Left ventricle myocardium inferior (tissue), 1 donor: Measurements from ENCODE around the gene TRIM3. TPM values are rescaled to one million over a fixed set of nuclear protein-coding genes. Genes with fewer than 3 reads are reported as not detected.

Source experiments
- DNase-seq: peaks from one replicate; pipeline ENCODE4 v3.0.0-alpha.2; 2020
- H3K27ac ChIP-seq: fragments of 200-600 bp; replicated peaks from 2 replicates; pipeline ENCODE4 v1.8.0; 2021
- H3K27me3 ChIP-seq: fragments of 200-600 bp; 2 replicates; pipeline ENCODE4 v1.8.0; 2021; ENCODE audit warnings: low read depth
- H3K36me3 ChIP-seq: fragments of 200-600 bp; 2 replicates; pipeline ENCODE4 v1.8.0; 2021
- H3K4me1 ChIP-seq: fragments of 200-600 bp; 2 replicates; pipeline ENCODE4 v1.8.0; 2021
- H3K4me3 ChIP-seq: fragments of 200-600 bp; 2 replicates; pipeline ENCODE4 v1.8.0; 2021; ENCODE audit warnings: mild to moderate bottlenecking, moderate library complexity
- H3K9me3 ChIP-seq: fragments of 200-600 bp; replicated peaks from 2 replicates; pipeline ENCODE4 v1.8.0; 2021
- intact Hi-C: fragments of 100-400 bp; cut with micrococcal nuclease; formaldehyde crosslinking; loops from one replicate; pipeline ENCODE4 v1.11.0; 2022
- total RNA-seq: library from RNA; stranded (reverse); fragmentation: NEBNext Ultra II Directional; extraction: Animal tissue kit (Norgen Biotek cat#: 25700); gene quantifications from one replicate; pipeline ENCODE4 v1.2.1, GENCODE V29; 2021
- TF ChIP-seq, protein P1 (sequence below): fragments of 200-600 bp; IDR thresholded peaks from 2 replicates; pipeline ENCODE4 v1.8.0; 2021; ENCODE audit warnings: antibody characterized with exemption, mild to moderate bottlenecking, borderline replicate concordance
- donor health status: DM: no; HTN: yes; CAD: no; lungs with severe emphysema.

TRIM3 gene
- total RNA-seq, 1 donor from 2014 or later, result 9.0 TPM

DNA sequence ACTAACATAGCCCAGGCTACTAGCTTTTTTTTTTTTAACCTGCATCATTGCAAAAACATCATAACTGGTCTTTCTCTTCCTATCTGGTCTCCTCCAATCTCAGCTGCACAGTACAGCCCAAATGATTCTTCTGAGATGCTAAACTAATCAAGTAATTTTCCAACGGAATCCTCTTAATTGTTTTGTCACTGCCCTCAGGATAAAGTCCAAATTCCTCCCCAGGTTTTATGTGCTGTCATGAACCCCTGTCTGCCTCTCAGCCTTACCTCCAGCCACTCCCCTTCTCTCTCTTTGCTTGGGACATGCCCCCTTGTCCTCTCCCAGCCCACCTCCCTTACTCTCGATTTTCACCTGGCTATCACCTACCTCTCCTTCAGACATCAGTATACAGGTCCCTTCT is 67.4 kb downstream of the TRIM3 start:
- TF ChIP-seq, protein P1, sequence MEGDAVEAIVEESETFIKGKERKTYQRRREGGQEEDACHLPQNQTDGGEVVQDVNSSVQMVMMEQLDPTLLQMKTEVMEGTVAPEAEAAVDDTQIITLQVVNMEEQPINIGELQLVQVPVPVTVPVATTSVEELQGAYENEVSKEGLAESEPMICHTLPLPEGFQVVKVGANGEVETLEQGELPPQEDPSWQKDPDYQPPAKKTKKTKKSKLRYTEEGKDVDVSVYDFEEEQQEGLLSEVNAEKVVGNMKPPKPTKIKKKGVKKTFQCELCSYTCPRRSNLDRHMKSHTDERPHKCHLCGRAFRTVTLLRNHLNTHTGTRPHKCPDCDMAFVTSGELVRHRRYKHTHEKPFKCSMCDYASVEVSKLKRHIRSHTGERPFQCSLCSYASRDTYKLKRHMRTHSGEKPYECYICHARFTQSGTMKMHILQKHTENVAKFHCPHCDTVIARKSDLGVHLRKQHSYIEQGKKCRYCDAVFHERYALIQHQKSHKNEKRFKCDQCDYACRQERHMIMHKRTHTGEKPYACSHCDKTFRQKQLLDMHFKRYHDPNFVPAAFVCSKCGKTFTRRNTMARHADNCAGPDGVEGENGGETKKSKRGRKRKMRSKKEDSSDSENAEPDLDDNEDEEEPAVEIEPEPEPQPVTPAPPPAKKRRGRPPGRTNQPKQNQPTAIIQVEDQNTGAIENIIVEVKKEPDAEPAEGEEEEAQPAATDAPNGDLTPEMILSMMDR, result no peak
- Histone ChIP-seq H3K36me3 (peaks cover 56% of the 10 kb centered on the region), H3K27me3 (no peaks in the 10 kb centered on the region), H3K9me3 (no peaks in the 10 kb centered on the region), H3K27ac (no peak overlapping the region), H3K4me3 (no peak overlapping the region), H3K4me1 (peaks cover 4% of the 10 kb centered on the region)
- no peak for DNase-seq
- intact Hi-C loops, result no loop called here

DNA sequence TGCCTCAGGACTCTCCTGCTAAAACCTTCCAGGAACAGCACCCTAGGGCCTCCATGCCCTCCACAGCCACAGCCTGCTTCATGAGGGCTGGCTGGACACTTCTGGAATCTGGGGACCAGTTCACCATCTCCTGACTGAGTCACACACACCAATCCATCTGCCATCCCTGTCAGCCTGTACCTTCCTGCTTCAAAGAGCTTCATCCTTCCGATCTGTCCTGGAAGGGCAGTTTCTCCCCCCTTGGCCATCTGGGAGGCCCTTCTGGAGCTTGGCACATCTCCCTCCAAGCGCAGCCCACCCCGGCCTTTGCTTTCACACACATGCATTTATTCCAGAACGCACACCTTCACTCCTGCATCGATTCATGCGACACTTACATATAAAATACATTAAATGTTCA is 67.9 kb downstream of the TRIM3 start:
- intact Hi-C loops, result no loop called here
- TF ChIP-seq, protein P1, result no peak
- Histone ChIP-seq H3K27me3 (no peaks in the 10 kb centered on the region), H3K4me1 (peaks cover 7% of the 10 kb centered on the region), H3K27ac (no peak overlapping the region), H3K36me3 (peaks cover 56% of the 10 kb centered on the region), H3K9me3 (no peaks in the 10 kb centered on the region), H3K4me3 (no peak overlapping the region)
- DNase-seq, result no peak

- H3K4me3 ChIP-seq, result no peak overlapping the region
- peaks cover 7% of the 10 kb centered on the region for H3K4me1 ChIP-seq
- H3K27ac ChIP-seq, result no peak overlapping the region
- H3K27me3 ChIP-seq, result no peaks in the 10 kb centered on the region
- no peak for DNase-seq
- H3K36me3 ChIP-seq, result peaks cover 56% of the 10 kb centered on the region
- intact Hi-C loops, result no loop called here
- TF ChIP-seq, protein P1, result no peak
- H3K9me3 ChIP-seq, result no peaks in the 10 kb centered on the region
These were observed 68.6 kb downstream of the TRIM3 start for GRCh38 chr11:6405052-6405667.

- Histone ChIP-seq H3K36me3 (peaks cover 56% of the 10 kb centered on the region), H3K27ac (no peak overlapping the region), H3K9me3 (no peaks in the 10 kb centered on the region), H3K4me3 (no peak overlapping the region), H3K27me3 (no peaks in the 10 kb centered on the region), H3K4me1 (peaks cover 7% of the 10 kb centered on the region)
- TF ChIP-seq, protein P1, result no peak
- DNase-seq, result no peak
- intact Hi-C loops, result no loop called here
These were observed 69.2 kb downstream of the TRIM3 start for GRCh38 chr11:6404342-6405051.

DNA sequence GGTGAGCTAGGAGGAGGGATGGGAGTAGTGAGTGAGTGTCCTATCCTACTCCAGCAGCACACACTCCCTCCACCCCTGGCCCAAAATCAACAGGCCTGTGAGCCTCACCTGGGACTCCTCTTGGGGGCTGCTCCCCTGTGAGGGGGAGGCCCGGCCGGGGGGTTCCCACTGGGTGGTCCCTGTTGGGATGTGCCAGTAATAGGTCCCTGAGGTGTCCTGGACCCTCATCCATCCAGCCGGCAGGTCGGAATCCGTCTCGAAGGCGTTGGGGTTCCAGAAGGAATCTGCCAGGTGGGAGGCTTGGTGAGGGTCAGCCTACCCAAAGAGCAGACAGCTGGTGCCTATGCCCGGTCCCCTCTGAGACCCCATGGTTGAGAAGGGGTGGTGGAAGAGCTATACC is 70.2 kb downstream of the TRIM3 start:
- TF ChIP-seq, protein P1, result no peak
- H3K9me3 ChIP-seq, result no peaks in the 10 kb centered on the region
- intact Hi-C loops, result no loop called here
- peaks cover 47% of the 10 kb centered on the region for H3K36me3 ChIP-seq
- no peak for DNase-seq
- no peaks in the 10 kb centered on the region for H3K27me3 ChIP-seq
- H3K4me1 ChIP-seq, result peaks cover 7% of the 10 kb centered on the region
- no peak overlapping the region for H3K27ac ChIP-seq
- no peak overlapping the region for H3K4me3 ChIP-seq
